ENCODE measurements around the gene LRRC49.
"Not testable (repeated sequence)": the region's sequence is repeated elsewhere in the genome, so short reads cannot be mapped to it uniquely, and the experiment has no call there.

LRRC49 gene

GRCh38 chr15:70867911-70868467 is 24.6 kb upstream of the LRRC49 start:
- peak; percentile 65 for DNase-seq (ENCODE audit: low spot score)

DNA sequence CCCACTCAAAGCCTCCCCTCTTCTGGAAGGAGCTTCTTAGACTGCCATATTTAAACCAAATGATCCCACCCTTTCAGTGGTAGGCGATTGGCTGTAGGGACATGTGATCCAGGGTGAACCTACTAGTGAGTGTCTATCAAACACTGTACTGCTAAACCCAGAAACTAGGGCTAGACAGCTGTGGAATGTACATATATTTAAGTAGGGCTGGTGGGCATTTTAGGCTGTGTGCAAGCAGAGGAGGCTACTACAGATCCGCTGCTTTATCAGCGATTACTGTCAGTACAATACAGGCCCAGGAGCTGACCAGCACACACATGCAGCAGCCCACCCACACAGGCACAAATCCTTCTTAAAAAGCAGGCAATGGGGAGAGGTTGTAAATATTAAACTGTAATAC is 23.3 kb upstream of the LRRC49 start:
- DNase-seq (ENCODE audit: low spot score) = peak; percentile 43

- DNase-seq (ENCODE audit: low spot score) = peak; percentile 71
Measured at GRCh38 chr15:70870051-70870450, 22.6 kb upstream of the LRRC49 start.

DNA sequence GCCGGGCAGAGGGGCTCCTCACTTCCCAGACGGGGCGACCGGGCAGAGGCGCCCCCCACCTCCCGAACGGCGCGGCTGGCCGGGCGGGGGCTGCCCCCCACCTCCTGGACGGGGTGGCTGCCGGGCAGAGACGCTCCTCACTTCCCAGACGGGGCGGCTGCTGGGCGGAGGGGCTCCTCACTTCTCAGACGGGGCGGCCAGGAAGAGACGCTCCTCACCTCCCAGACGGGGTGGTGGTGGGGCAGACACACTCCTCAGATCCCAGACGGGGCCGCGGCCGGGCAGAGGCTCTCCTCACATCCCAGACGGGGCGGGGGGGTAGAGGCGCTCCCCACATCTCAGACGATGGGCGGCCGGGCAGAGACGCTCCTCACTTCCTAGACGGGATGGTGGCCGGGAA is 21.1 kb upstream of the LRRC49 start:
- not testable (repeated sequence) for DNase-seq (ENCODE audit: low spot score)

GRCh38 chr15:70873232-70874054 is 19.2 kb upstream of the LRRC49 start:
- no peak for DNase-seq (ENCODE audit: low spot score)

- DNase-seq (ENCODE audit: low spot score) = peak; percentile 79
Measured at GRCh38 chr15:70875001-70875782, 17.4 kb upstream of the LRRC49 start.

GRCh38 chr15:70876011-70876410 is 16.6 kb upstream of the LRRC49 start:
- DNase-seq (ENCODE audit: low spot score) = no peak

GRCh38 chr15:70876683-70877082 is 15.9 kb upstream of the LRRC49 start:
- no peak for DNase-seq (ENCODE audit: low spot score)

DNA sequence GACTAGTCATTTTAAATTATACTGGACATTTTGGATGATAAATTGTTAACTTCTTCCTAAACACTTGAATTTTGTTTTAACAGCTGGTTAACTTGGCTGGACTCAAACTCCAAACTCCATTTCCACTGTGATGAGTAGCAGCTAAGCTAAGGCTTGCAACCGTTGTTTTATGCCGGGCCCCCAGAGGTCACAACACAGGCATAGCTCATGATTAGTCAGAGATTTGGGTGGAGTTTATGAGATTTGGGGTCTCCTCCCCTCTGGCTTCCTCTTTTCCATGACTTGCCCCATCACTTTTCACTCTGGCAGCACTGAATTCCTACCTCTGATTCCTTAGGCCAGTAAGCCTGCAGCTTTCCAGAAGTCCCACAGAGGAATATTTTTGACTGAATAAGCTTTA is 13.2 kb upstream of the LRRC49 start:
- no peak for DNase-seq (ENCODE audit: low spot score)

DNA sequence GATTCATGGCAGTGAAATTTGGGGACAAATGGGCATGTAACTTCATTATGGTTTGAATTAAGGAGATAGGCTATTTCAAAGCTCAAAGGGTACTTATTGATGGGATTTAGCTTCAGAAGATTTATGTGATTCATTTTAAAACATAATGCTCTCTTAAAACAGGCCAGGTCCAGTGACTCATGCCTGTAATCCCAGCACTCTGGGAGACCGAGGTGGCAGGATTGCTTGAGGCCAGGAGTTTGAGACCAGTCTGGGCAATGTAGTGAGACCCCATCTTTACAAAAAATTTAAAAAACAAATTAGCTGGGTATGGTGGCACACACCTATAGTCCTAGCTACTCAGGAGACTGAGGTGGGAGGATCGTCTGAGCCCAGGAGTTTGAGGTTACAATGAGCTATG is 11.8 kb upstream of the LRRC49 start:
- DNase-seq (ENCODE audit: low spot score) = no peak

DNA sequence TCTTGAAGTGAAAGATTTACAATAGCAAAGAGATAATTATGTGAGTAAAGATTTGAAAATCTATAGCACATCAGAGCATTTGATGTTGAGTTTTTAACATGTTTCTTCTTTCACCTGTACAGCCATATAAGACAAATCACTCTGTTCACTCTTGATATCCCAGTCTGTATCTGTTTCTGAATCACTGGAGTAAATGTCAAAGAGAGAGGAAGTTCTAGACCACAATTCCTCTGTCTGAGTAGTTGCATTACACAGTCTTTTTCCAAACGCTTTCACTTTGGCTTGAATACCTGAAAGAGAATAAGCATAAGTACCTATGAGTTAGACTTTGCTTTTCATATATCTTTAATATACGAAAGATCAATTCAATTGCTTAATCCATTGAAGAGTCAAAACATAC is 10.3 kb upstream of the LRRC49 start:
- DNase-seq (ENCODE audit: low spot score) = no peak

- peak; percentile 66 for DNase-seq (ENCODE audit: low spot score)
Measured at GRCh38 chr15:70892912-70893560, 410 bp downstream of the LRRC49 start.

GRCh38 chr15:70902107-70902506 is 9.5 kb downstream of the LRRC49 start:
- DNase-seq (ENCODE audit: low spot score) = no peak

DNA sequence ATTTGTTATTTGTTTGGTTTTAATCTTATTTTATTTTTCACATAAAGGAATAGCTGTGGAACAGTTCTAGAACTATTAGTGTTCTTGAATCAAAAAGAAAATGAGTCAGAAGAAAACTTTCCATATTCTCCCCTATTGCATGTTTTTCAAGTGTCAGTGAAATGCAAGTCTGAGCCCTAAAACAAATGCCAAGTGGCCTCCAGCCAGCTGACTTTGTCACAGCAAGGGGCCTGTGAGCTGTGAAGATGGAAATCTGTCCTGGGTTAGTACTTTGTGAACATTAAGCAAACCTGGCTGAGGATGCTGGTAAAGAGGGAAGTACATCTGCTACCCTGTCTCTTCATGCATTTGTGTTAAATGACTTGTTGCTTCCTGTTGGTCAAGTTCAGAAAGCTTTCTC is 14.2 kb downstream of the LRRC49 start:
- DNase-seq (ENCODE audit: low spot score) = no peak

DNA sequence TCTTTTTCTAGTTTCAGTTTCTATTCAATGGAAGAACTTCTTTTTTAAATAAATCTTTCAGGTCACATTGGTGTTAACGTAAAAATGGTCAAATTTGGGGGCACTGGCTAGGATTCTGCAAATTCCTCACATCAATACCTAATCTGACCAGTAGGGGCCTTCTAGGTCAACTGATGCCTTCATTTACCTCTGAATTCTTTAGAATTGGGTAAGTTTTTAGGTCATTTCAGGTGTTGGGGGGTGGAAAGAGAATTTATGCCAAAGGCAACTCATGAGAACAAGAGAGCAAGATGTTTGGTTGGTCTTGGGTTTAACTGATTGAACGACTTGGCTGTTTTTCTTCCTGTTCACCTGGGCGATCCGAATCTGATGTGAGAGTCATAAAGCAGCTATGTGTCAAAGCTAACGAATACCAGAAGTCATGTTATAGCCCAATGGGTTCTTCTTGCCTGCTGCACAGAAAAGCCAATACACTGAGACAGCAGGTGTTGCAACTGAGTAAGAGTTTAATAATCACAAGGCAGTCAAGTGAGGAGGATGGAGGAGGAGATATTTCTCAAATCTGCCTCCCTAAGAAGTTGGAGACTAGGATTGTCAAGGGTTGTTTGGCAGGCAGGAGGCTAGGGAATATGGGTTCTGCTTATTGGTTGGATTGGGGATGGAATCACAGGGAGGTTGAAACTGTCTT is 15.3 kb downstream of the LRRC49 start:
- DNase-seq (ENCODE audit: low spot score) = no peak

DNA sequence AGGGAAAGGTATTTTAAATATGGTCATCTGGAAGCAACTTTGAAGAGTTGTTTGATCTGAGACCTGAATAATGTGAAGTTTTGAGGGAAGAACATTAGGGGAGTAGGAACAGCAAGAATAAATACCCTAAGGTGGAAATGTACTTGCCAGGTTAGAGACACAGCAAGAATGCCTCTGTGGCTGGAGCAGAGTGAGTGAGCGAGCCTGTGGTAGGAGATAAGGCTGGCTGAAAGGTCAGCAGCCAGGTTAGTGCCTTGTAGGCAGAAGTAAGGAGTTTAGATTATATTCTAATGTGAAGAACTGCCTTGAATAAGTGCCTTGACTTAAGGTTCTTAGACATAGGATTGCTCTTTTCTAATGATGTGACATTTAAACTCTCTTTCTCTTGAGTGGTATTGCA is 18.3 kb downstream of the LRRC49 start:
- DNase-seq (ENCODE audit: low spot score) = no peak

GRCh38 chr15:70912187-70912586 is 19.6 kb downstream of the LRRC49 start:
- DNase-seq (ENCODE audit: low spot score) = no peak

DNA sequence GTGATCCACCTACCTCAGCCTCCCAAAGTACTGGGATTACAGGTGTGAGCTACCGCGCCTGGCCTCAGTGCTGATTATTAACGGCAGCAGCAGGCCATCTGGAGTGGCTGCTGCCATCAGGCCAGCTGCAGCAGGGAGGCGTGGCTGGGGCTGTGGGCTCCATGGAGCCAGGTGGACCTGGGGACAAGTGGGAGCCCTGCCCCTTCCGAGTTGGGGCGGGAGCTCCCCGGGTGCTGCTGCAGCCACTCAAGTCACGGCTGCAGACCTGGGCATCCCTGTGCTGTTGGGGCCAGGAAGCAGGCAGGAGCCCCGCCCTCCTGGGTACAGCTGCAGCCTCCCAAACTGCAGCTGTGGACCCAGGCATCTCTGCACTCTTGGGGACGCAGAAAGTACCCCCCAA is 23.9 kb downstream of the LRRC49 start:
- no peak for DNase-seq (ENCODE audit: low spot score)

- no peak for DNase-seq (ENCODE audit: low spot score)
Measured at GRCh38 chr15:70917955-70918354, 25.3 kb downstream of the LRRC49 start.

- peak; percentile 8 for DNase-seq (ENCODE audit: low spot score)
Measured at GRCh38 chr15:70920981-70921696, 28.5 kb downstream of the LRRC49 start.

DNA sequence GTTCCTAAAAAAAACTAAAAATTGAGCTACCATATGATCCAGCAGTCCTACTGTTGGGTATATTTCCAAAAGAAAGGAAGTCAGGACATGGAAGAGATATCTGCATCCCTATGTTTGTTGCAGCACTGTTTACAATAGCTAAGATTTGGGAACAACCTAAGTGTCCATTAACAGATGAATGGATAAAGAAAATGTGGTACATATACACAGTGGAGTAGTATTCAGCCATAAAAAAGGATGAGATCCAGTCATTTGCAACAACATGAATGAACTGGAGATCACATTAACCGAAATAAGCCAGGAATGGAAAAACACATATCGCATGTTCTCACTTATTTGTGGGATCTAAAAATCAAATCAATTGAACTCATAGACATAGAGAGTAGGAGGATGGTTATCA is 29.5 kb downstream of the LRRC49 start:
- no peak for DNase-seq (ENCODE audit: low spot score)
